Hepatocyte (in vitro differentiated cells): ENCODE results near the gene MRGPRD.

Experiments
- CTCF ChIP-seq: fragments of 200-600 bp; sonication (generic); IDR thresholded peaks from 2 replicates; pipeline ENCODE4 v1.5.1; 2016; ENCODE audit warnings: antibody characterized with exemption, mild to moderate bottlenecking; ENCODE audit not compliant: poor library complexity
- EZH2 ChIP-seq: fragments of 200-600 bp; sonication (generic); IDR thresholded peaks from 2 replicates; pipeline ENCODE4 v1.6.1; 2016; ENCODE audit warnings: antibody characterized with exemption, mild to moderate bottlenecking, borderline replicate concordance

- no peak for TF ChIP-seq CTCF
- TF ChIP-seq EZH2: no peak
These were observed 20.7 kb upstream of the MRGPRD start for GRCh38 chr11:69001243-69002081.
